ENCODE data around the gene FHIT. TPM values are rescaled to one million over a fixed set of nuclear protein-coding genes. Genes with fewer than 3 reads are reported as not detected.

FHIT gene
- total and polyA plus RNA-seq, 9 donors: 5.1 to 11.8 (median 9.5) TPM

DNA sequence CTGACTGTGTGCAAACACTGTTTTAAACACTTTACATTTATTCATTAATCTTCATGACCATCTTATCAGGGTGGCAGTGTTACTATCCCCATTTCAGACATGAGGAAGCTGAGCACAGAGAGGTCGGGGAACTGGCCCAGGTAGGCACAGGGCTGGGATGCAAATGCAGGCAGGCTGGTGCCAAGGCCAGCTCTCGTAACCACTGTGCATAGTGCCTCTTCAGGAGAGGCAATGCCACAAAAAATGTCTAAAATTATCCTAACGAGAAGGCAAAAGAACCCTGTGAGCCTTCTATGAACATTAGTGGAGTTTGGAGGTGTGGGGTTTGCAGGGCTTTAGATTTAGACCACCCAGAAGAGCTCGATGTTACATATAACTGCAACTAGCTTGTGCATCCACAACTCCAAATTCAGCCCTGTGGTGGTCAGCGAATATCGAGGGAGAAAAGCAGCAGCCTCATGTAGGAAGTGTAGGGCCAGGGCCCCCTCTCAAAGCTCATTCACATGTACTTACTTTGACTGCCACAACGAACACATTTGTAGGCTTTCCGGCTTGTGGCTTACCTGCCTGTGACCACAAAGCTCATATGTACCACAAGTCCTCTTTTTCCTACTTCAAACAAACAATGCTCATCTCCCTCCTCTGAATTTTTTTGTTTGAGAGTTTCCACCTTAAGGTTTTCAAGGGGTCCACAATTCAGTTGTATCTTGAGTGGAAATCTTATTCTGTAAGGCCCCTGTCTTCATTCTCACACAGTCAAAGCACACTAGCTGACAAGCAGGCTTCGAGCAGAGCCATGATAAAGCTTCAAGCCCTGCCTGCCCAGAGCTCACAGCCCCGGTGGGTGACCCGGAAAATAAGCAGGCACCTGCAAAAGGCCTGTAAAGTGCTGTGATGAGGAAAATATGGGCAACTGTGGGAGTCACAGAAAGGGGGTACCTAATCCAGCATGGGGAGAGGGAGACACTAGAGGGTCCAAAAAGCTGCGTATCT, 1478.5 kb downstream of the FHIT start:
- no peak for TF ChIP-seq POLR2A (IDR thresholded peaks at IDR 0.05)
- TF ChIP-seq, protein P1, sequence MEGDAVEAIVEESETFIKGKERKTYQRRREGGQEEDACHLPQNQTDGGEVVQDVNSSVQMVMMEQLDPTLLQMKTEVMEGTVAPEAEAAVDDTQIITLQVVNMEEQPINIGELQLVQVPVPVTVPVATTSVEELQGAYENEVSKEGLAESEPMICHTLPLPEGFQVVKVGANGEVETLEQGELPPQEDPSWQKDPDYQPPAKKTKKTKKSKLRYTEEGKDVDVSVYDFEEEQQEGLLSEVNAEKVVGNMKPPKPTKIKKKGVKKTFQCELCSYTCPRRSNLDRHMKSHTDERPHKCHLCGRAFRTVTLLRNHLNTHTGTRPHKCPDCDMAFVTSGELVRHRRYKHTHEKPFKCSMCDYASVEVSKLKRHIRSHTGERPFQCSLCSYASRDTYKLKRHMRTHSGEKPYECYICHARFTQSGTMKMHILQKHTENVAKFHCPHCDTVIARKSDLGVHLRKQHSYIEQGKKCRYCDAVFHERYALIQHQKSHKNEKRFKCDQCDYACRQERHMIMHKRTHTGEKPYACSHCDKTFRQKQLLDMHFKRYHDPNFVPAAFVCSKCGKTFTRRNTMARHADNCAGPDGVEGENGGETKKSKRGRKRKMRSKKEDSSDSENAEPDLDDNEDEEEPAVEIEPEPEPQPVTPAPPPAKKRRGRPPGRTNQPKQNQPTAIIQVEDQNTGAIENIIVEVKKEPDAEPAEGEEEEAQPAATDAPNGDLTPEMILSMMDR (IDR thresholded peaks at IDR 0.05): no peak
- TF ChIP-seq EP300 (IDR thresholded peaks at IDR 0.05): no peak
- DNase-seq: no peak
- no peaks in the 10 kb centered on the region for H3K36me3 ChIP-seq
- H3K4me3 ChIP-seq: no peak overlapping the region
- intact Hi-C loops (cut with DNase I): no loop called here
- H3K27me3 ChIP-seq: no peaks in the 10 kb centered on the region
- no peaks in the 10 kb centered on the region for H3K9me3 ChIP-seq
- WGBS, 3 donors: 77 to 79% (median 78%) methylated on average over 12 of the region's 12 CpGs
- H3K27ac ChIP-seq: no peak overlapping the region
- H3K4me1 ChIP-seq (ENCODE audit: insufficient read depth): no peaks in the 10 kb centered on the region

DNA sequence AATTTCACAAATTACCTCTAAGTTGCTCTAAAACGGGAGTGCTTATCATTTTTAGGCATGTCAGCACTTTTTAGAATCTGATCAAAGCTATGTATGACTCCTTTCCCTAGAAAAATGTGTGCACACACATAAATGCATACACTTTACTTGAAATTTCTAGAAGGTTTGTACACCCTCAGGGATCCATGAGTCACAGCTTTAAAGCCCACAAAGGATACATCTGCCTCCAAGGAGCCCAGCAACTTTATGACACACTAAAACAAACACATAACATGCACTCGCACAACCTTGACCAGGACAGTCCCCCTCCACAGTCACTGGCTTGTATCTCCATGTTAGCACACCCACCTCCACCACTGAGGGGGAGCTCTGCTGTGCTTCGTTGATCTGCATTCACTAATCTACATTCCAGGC, 1479.5 kb downstream of the FHIT start:
- Histone ChIP-seq H3K27me3 (no peaks in the 10 kb centered on the region), H3K36me3 (no peaks in the 10 kb centered on the region), H3K4me3 (no peak overlapping the region), H3K4me1 (ENCODE audit: insufficient read depth) (no peaks in the 10 kb centered on the region), H3K27ac (no peak overlapping the region), H3K9me3 (no peaks in the 10 kb centered on the region)
- WGBS, 3 donors: 31 to 53% (median 42%) methylated on average over 3 of the region's 3 CpGs
- no peak for DNase-seq
- TF ChIP-seq, protein P1 (IDR thresholded peaks at IDR 0.05): no peak
- no peak for TF ChIP-seq POLR2A (IDR thresholded peaks at IDR 0.05)
- no peak for TF ChIP-seq EP300 (IDR thresholded peaks at IDR 0.05)
- intact Hi-C loops (cut with DNase I): no loop called here

DNA sequence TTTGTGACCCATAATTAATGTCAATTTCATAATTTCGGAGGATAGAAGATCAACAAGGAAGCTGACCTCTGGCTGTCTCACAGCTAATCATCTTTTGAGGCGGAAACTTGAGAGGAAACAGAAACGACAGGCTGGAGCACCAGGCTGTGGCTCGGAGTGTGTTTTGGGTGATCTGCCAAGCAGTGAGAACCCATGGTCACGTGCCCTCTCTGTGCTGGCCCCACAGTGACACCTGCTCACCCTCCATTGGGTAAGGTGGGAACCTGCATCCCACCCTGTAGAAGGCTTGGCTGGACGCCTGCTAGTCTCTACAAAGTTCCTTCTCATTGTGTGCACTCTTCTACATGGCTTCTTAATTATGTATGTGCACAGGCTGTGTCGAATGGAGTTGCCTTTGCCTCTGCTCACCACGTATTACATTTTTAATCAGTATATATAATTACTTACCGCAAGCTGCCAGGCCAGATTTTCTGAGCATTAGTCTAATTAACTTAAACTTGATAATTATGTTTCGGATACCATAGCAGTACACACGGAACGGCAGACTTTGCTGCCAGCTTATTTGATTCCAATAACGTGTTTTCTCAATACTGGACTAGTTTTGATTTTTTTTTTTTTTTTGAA, 1482.0 kb downstream of the FHIT start:
- no peak for TF ChIP-seq POLR2A (IDR thresholded peaks at IDR 0.05)
- Histone ChIP-seq H3K4me1 (ENCODE audit: insufficient read depth) (no peaks in the 10 kb centered on the region), H3K9me3 (no peaks in the 10 kb centered on the region), H3K36me3 (no peaks in the 10 kb centered on the region), H3K4me3 (no peak overlapping the region), H3K27ac (no peak overlapping the region), H3K27me3 (no peaks in the 10 kb centered on the region)
- intact Hi-C loops (cut with DNase I): no loop called here
- DNase-seq: no peak
- 87 to 92% (median 92%) methylated on average over 13 of the region's 13 CpGs for WGBS, 3 donors

DNA sequence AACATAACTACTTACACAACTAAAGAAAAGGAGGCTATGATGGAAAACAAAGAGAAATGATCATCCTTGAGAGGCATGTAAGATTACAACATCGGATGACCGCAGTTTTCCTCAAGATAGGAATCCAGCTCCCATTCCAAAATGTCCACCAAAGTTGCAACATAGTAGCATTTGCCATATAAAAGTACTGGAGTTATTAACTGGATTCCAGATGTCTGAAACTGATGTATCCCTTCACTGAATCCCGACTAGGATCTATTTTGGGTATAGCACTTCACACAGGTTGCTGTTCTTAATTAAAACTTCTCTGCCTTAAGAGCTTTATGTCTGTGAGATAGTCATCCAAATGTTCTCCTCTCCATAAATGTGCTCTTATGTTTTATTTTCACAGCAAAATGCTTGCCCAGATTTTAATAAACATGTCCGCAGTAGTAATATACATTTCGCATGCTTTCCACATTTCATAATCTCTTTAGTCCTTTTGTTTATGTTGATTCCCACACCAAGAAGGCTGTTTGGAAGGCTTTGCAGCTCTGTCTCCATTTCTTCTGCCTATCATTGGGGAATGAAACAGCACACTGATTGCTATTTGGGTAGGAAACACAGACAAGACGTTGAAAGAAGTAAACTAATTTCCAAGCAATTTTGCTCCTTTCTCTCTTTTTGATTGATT, 1484.9 kb downstream of the FHIT start:
- no peaks in the 10 kb centered on the region for H3K36me3 ChIP-seq
- no peak for DNase-seq
- H3K27me3 ChIP-seq: no peaks in the 10 kb centered on the region
- no peaks in the 10 kb centered on the region for H3K4me1 ChIP-seq (ENCODE audit: insufficient read depth)
- intact Hi-C loops (cut with DNase I): no loop called here
- TF ChIP-seq, protein P1 (IDR thresholded peaks at IDR 0.05): no peak
- TF ChIP-seq EP300 (IDR thresholded peaks at IDR 0.05): no peak
- TF ChIP-seq POLR2A (IDR thresholded peaks at IDR 0.05): no peak
- H3K9me3 ChIP-seq: no peaks in the 10 kb centered on the region
- H3K4me3 ChIP-seq: no peak overlapping the region
- 48 to 57% (median 49%) methylated on average over 6 of the region's 6 CpGs for WGBS, 3 donors
- no peak overlapping the region for H3K27ac ChIP-seq

All from ovary (tissue), 9 donors.